ENCODE measurements around the gene CHAT.

CHAT gene

DNA sequence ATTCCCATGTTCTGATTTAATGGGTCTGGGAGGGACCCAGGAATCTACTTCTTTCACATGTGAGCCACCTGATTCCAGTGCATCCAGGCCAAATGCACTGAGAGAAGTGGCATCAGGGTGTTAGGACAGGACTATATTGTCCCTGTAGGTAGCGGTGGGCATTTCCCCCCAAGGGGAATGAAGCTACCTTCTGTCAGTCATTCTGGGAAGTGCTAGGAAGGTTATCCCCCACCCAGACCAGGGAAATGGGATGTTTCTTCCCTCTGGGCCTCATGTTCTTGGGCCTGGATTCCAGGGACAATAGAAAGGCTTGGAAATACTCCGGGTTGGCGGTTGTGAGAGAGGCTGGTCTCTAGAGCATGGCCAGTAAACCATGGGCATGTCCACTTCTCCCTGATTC, 86.4 kb downstream of the CHAT start:
- Histone ChIP-seq H3K23ac (ENCODE audit: low read depth, low read length, poor library complexity) (no peak overlapping the region), H2BK15ac (ENCODE audit: low read length) (no peak overlapping the region), H2BK120ac (ENCODE audit: low read depth, low read length) (no peak overlapping the region), H3K79me1 (ENCODE audit: low read depth, low read length) (no peaks in the 10 kb centered on the region), H2AK5ac (ENCODE audit: low read depth, low read length) (no peak overlapping the region), H4K8ac (ENCODE audit: low read depth, low read length) (no peak overlapping the region), H3K4me2 (ENCODE audit: insufficient read depth, low read length, poor library complexity, severe bottlenecking) (no peak overlapping the region), H2BK5ac (ENCODE audit: low read length) (no peak overlapping the region), H3K9me3 (replicated peaks in 1 of 2; ENCODE audit: control insufficient read depth in 2 of 2, insufficient read depth in 1 of 2, low read depth in 1 of 2, low read length in 2 of 2) (no peaks in the 10 kb centered on the region), H3K18ac (ENCODE audit: low read length) (no peak overlapping the region), H3K27ac (replicated peaks; ENCODE audit: low read length) (no peak overlapping the region), H3K9ac (ENCODE audit: low read depth, low read length, poor library complexity) (no peak overlapping the region), H4K91ac (ENCODE audit: low read depth, low read length, poor library complexity) (no peak overlapping the region), H2AFZ (ENCODE audit: low read length) (no peak overlapping the region), H3K4me1 (ENCODE audit: control insufficient read depth in 2 of 2, insufficient read depth in 1 of 2, low read depth in 1 of 2, low read length in 2 of 2) (no peaks in the 10 kb centered on the region), H3K4ac (ENCODE audit: low read length) (no peak overlapping the region), H3K36me3 (replicated peaks in 1 of 2; ENCODE audit: control insufficient read depth in 2 of 2, insufficient read depth in 2 of 2, low read length in 2 of 2) (no peaks in the 10 kb centered on the region), H2BK12ac (ENCODE audit: low read length) (no peak overlapping the region), H3K14ac (ENCODE audit: low read length) (no peak overlapping the region), H3K27me3 (ENCODE audit: control insufficient read depth in 3 of 3, insufficient read depth in 3 of 3, low read depth in 1 of 3, low read length in 3 of 3) (peaks cover 0 to 13% (median 0%) of the 10 kb centered on the region in 3 experiments), H3K4me3 (ENCODE audit: low read length in 2 of 2) (no peak overlapping the region)
- no peak for DNase-seq (ENCODE audit: low spot score)
- no CpG with 5 or more reads among the region's 3 CpGs for WGBS, 2 donors (ENCODE audit: extremely low coverage in 2 of 2, insufficient read length in 2 of 2, insufficient replicate concordance in 1 of 2)

DNA sequence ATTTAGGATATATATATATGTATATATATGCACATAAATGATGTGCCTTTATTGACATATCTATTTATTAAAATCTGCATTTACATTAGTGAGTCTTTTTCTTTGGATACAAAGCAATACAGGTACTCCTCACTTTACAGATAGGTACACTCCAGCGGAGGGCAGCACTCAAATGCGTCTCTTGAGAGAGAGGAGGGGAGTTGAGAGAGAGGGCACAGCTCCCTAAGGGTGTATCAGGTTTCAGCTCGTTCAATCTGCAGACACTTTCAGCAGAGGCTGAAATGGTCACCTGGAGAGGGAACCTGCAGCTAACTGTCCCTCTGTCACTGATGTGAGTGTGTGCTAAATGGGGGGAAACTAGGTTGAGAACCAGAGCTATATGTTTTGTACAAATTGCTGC, 87.2 kb downstream of the CHAT start:
- Histone ChIP-seq H4K8ac (ENCODE audit: low read depth, low read length) (no peak overlapping the region), H3K9me3 (replicated peaks in 1 of 2; ENCODE audit: control insufficient read depth in 2 of 2, insufficient read depth in 1 of 2, low read depth in 1 of 2, low read length in 2 of 2) (no peaks in the 10 kb centered on the region), H3K27ac (replicated peaks; ENCODE audit: low read length) (no peak overlapping the region), H2AK5ac (ENCODE audit: low read depth, low read length) (no peak overlapping the region), H2BK12ac (ENCODE audit: low read length) (no peak overlapping the region), H2BK5ac (ENCODE audit: low read length) (no peak overlapping the region), H3K4me1 (ENCODE audit: control insufficient read depth in 2 of 2, insufficient read depth in 1 of 2, low read depth in 1 of 2, low read length in 2 of 2) (no peaks in the 10 kb centered on the region), H3K23ac (ENCODE audit: low read depth, low read length, poor library complexity) (no peak overlapping the region), H2BK120ac (ENCODE audit: low read depth, low read length) (no peak overlapping the region), H3K9ac (ENCODE audit: low read depth, low read length, poor library complexity) (no peak overlapping the region), H3K4me2 (ENCODE audit: insufficient read depth, low read length, poor library complexity, severe bottlenecking) (no peak overlapping the region), H3K27me3 (ENCODE audit: control insufficient read depth in 3 of 3, insufficient read depth in 3 of 3, low read depth in 1 of 3, low read length in 3 of 3) (peaks cover 0 to 12% (median 0%) of the 10 kb centered on the region in 3 experiments), H4K91ac (ENCODE audit: low read depth, low read length, poor library complexity) (no peak overlapping the region), H2BK15ac (ENCODE audit: low read length) (no peak overlapping the region), H3K14ac (ENCODE audit: low read length) (no peak overlapping the region), H3K4ac (ENCODE audit: low read length) (no peak overlapping the region), H3K36me3 (replicated peaks in 1 of 2; ENCODE audit: control insufficient read depth in 2 of 2, insufficient read depth in 2 of 2, low read length in 2 of 2) (no peaks in the 10 kb centered on the region), H3K79me1 (ENCODE audit: low read depth, low read length) (no peaks in the 10 kb centered on the region), H3K4me3 (ENCODE audit: low read length in 2 of 2) (no peak overlapping the region), H2AFZ (ENCODE audit: low read length) (no peak overlapping the region), H3K18ac (ENCODE audit: low read length) (no peak overlapping the region)
- no CpG with 5 or more reads among the region's 3 CpGs for WGBS, 2 donors (ENCODE audit: extremely low coverage in 2 of 2, insufficient read length in 2 of 2, insufficient replicate concordance in 1 of 2)
- DNase-seq (ENCODE audit: low spot score), result no peak

GRCh38 chr10:49707585-49707984, 93.7 kb downstream of the CHAT start:
- Histone ChIP-seq H2BK5ac (ENCODE audit: low read length) (no peak overlapping the region), H3K18ac (ENCODE audit: low read length) (no peak overlapping the region), H3K9me3 (replicated peaks in 1 of 2; ENCODE audit: control insufficient read depth in 2 of 2, insufficient read depth in 1 of 2, low read depth in 1 of 2, low read length in 2 of 2) (no peaks in the 10 kb centered on the region), H3K23ac (ENCODE audit: low read depth, low read length, poor library complexity) (no peak overlapping the region), H3K27me3 (ENCODE audit: control insufficient read depth in 3 of 3, insufficient read depth in 3 of 3, low read depth in 1 of 3, low read length in 3 of 3) (peaks cover 0 to 30% (median 0%) of the 10 kb centered on the region in 3 experiments), H2AK5ac (ENCODE audit: low read depth, low read length) (no peak overlapping the region), H2BK15ac (ENCODE audit: low read length) (no peak overlapping the region), H2BK120ac (ENCODE audit: low read depth, low read length) (no peak overlapping the region), H3K4me2 (ENCODE audit: insufficient read depth, low read length, poor library complexity, severe bottlenecking) (no peak overlapping the region), H3K14ac (ENCODE audit: low read length) (no peak overlapping the region), H2AFZ (ENCODE audit: low read length) (no peak overlapping the region), H4K91ac (ENCODE audit: low read depth, low read length, poor library complexity) (no peak overlapping the region), H2BK12ac (ENCODE audit: low read length) (no peak overlapping the region), H3K36me3 (replicated peaks in 1 of 2; ENCODE audit: control insufficient read depth in 2 of 2, insufficient read depth in 2 of 2, low read length in 2 of 2) (no peaks in the 10 kb centered on the region), H3K27ac (replicated peaks; ENCODE audit: low read length) (no peak overlapping the region), H4K8ac (ENCODE audit: low read depth, low read length) (no peak overlapping the region), H3K79me1 (ENCODE audit: low read depth, low read length) (no peaks in the 10 kb centered on the region), H3K4ac (ENCODE audit: low read length) (no peak overlapping the region), H3K4me1 (ENCODE audit: control insufficient read depth in 2 of 2, insufficient read depth in 1 of 2, low read depth in 1 of 2, low read length in 2 of 2) (peaks cover 3 to 4% of the 10 kb centered on the region in 2 donors), H3K4me3 (ENCODE audit: low read length in 2 of 2) (no peak overlapping the region), H3K9ac (ENCODE audit: low read depth, low read length, poor library complexity) (no peak overlapping the region)
- no CpG with 5 or more reads among the region's 3 CpGs for WGBS, 2 donors (ENCODE audit: extremely low coverage in 2 of 2, insufficient read length in 2 of 2, insufficient replicate concordance in 1 of 2)
- DNase-seq (ENCODE audit: low spot score), result no peak

DNA sequence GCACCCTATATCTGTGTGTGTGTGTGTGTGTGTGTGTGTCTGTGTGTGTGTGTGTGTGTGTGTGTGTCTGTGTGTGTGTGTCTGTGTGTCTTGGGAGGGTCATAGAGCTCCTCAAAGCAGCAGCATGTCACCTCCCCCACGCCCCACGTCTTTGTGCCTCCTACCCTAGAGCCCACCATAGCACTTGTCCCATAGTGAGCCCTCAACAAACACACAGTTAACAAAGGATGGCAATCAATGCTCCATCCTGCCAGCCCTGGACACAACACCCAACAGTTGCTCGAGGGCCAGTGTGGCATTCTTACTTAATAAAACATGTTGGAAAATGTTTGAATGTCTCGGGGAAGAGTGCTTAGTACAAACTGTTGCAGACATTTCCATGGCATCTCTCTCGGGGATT, 96.1 kb downstream of the CHAT start:
- H3K4ac ChIP-seq (ENCODE audit: low read length), result no peak overlapping the region
- H4K8ac ChIP-seq (ENCODE audit: low read depth, low read length), result no peak overlapping the region
- no peak overlapping the region for H3K14ac ChIP-seq (ENCODE audit: low read length)
- H2BK15ac ChIP-seq (ENCODE audit: low read length), result no peak overlapping the region
- H3K36me3 ChIP-seq (replicated peaks in 1 of 2; ENCODE audit: control insufficient read depth in 2 of 2, insufficient read depth in 2 of 2, low read length in 2 of 2), result no peaks in the 10 kb centered on the region
- no peak overlapping the region for H3K18ac ChIP-seq (ENCODE audit: low read length)
- WGBS, 2 donors (ENCODE audit: extremely low coverage in 2 of 2, insufficient read length in 2 of 2, insufficient replicate concordance in 1 of 2), result no CpG with 5 or more reads among the region's 5 CpGs
- DNase-seq (ENCODE audit: low spot score), result no peak
- H3K4me3 ChIP-seq (ENCODE audit: low read length in 2 of 2), result no peak overlapping the region
- H3K23ac ChIP-seq (ENCODE audit: low read depth, low read length, poor library complexity), result no peak overlapping the region
- H3K9ac ChIP-seq (ENCODE audit: low read depth, low read length, poor library complexity), result no peak overlapping the region
- H2BK120ac ChIP-seq (ENCODE audit: low read depth, low read length), result no peak overlapping the region
- peaks cover 0 to 30% (median 0%) of the 10 kb centered on the region in 3 experiments for H3K27me3 ChIP-seq (ENCODE audit: control insufficient read depth in 3 of 3, insufficient read depth in 3 of 3, low read depth in 1 of 3, low read length in 3 of 3)
- peaks cover 3 to 4% of the 10 kb centered on the region in 2 donors for H3K4me1 ChIP-seq (ENCODE audit: control insufficient read depth in 2 of 2, insufficient read depth in 1 of 2, low read depth in 1 of 2, low read length in 2 of 2)
- H2AK5ac ChIP-seq (ENCODE audit: low read depth, low read length), result no peak overlapping the region
- no peak overlapping the region for H2BK5ac ChIP-seq (ENCODE audit: low read length)
- H3K9me3 ChIP-seq (replicated peaks in 1 of 2; ENCODE audit: control insufficient read depth in 2 of 2, insufficient read depth in 1 of 2, low read depth in 1 of 2, low read length in 2 of 2), result no peaks in the 10 kb centered on the region
- no peak overlapping the region for H4K91ac ChIP-seq (ENCODE audit: low read depth, low read length, poor library complexity)
- no peak overlapping the region for H2BK12ac ChIP-seq (ENCODE audit: low read length)
- no peak overlapping the region for H3K27ac ChIP-seq (replicated peaks; ENCODE audit: low read length)
- no peaks in the 10 kb centered on the region for H3K79me1 ChIP-seq (ENCODE audit: low read depth, low read length)
- H2AFZ ChIP-seq (ENCODE audit: low read length), result no peak overlapping the region
- H3K4me2 ChIP-seq (ENCODE audit: insufficient read depth, low read length, poor library complexity, severe bottlenecking), result no peak overlapping the region
